Lower leg skin (tissue), 3 donors: ENCODE results near the gene NFAT5.
"Not testable (repeated sequence)": the region's sequence is repeated elsewhere in the genome, so short reads cannot be mapped to it uniquely, and the experiment has no call there.

ENCODE experiments used
- POLR2A ChIP-seq, 2 donors: fragments of 450-650 bp; IDR thresholded peaks; one replicate each; pipeline ENCODE4 v1.6.1; 2016 to 2017; ENCODE audit warnings: antibody characterized with exemption in 2 of 2, mild to moderate bottlenecking in 1 of 2, moderate library complexity in 1 of 2
- TF ChIP-seq, protein P1 (sequence below), 3 donors: fragments of 450-650 bp; IDR thresholded peaks; one replicate each; pipeline ENCODE4 v1.5.1; 2016; ENCODE audit warnings: antibody characterized with exemption in 3 of 3, mild to moderate bottlenecking in 3 of 3, moderate library complexity in 2 of 3

DNA sequence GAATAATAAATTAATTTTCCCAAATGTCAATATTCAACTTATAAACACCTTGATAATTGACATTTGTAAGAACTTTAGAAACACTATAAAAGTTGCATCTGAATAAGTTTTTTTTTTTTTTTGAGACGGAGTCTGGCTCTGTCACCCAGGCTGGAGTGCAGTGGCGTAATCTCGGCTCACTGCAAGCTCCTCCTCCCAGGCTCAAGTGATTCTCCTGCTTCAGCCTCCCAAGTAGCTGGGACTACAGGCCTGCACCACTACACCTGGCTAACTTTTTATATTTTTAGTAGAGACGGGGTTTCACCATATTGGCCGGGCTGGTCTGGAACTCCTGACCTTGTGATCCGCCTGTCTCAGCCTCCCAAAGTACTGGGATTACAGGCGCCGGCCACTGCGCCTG is 13.0 kb downstream of the NFAT5 start:
- TF ChIP-seq, protein P1, sequence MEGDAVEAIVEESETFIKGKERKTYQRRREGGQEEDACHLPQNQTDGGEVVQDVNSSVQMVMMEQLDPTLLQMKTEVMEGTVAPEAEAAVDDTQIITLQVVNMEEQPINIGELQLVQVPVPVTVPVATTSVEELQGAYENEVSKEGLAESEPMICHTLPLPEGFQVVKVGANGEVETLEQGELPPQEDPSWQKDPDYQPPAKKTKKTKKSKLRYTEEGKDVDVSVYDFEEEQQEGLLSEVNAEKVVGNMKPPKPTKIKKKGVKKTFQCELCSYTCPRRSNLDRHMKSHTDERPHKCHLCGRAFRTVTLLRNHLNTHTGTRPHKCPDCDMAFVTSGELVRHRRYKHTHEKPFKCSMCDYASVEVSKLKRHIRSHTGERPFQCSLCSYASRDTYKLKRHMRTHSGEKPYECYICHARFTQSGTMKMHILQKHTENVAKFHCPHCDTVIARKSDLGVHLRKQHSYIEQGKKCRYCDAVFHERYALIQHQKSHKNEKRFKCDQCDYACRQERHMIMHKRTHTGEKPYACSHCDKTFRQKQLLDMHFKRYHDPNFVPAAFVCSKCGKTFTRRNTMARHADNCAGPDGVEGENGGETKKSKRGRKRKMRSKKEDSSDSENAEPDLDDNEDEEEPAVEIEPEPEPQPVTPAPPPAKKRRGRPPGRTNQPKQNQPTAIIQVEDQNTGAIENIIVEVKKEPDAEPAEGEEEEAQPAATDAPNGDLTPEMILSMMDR (IDR thresholded peaks at IDR 0.05), result not testable (repeated sequence)
- not testable (repeated sequence) for TF ChIP-seq POLR2A (IDR thresholded peaks at IDR 0.05)
